Measurements from ENCODE around the gene GNAL.

Gene GNAL

GRCh38 chr18:11688972-11689668 is at the start of gene GNAL (continued):
- TF ChIP-seq ZNF398 (tag by site-specific recombination; IDR thresholded peaks at IDR 0.05): peak; percentile 64
- TF ChIP-seq ZNF157 (tag by site-specific recombination; IDR thresholded peaks at IDR 0.05): no peak
- peak; percentile 77; the same call in 1 of the 2 replicates for TF ChIP-seq ZNF558 (tag by site-specific recombination; IDR thresholded peaks at IDR 0.05)
- peak; percentile 90; the same call in 1 of the 2 replicates for TF ChIP-seq ZSCAN5A (tag by site-specific recombination; IDR thresholded peaks at IDR 0.05)
- no peak for TF ChIP-seq SCRT2 (tag by site-specific recombination; IDR thresholded peaks at IDR 0.05)
- no peak for TF ChIP-seq ZNF280C (tag by site-specific recombination; IDR thresholded peaks at IDR 0.05)
- TF ChIP-seq ZNF670 (tag by site-specific recombination; IDR thresholded peaks at IDR 0.05; ENCODE audit: low read depth): no peak
- peak; percentile 48; the same call in 1 of the 2 replicates for TF ChIP-seq ZNF449 (tag by site-specific recombination; IDR thresholded peaks at IDR 0.05)
- peak; percentile 97 for TF ChIP-seq ZNF391 (tag by site-specific recombination; IDR thresholded peaks at IDR 0.05; ENCODE audit: borderline replicate concordance, low read depth)
- TF ChIP-seq ZNF660 (tag by site-specific recombination; IDR thresholded peaks at IDR 0.05): peak; percentile 98
- TF ChIP-seq ZNF629 (tag by site-specific recombination; IDR thresholded peaks at IDR 0.05): peak; percentile 76
- 0 out of 2 replicates have a peak, but pooled peaks have one; percentile 11 for TF ChIP-seq ZNF146 (tag by site-specific recombination; IDR thresholded peaks at IDR 0.05)
- TF ChIP-seq ZNF248 (tag by site-specific recombination; IDR thresholded peaks at IDR 0.05): no peak
- TF ChIP-seq ZNF184 (tag by site-specific recombination; IDR thresholded peaks at IDR 0.05): peak; percentile 84; the same call in 1 of the 2 replicates
- TF ChIP-seq ZNF155 (tag by site-specific recombination; IDR thresholded peaks at IDR 0.05): no peak
- no peak for TF ChIP-seq ZNF221 (tag by site-specific recombination; IDR thresholded peaks at IDR 0.05; ENCODE audit: borderline replicate concordance)
- TF ChIP-seq PRDM10 (tag by site-specific recombination; IDR thresholded peaks at IDR 0.05): peak; percentile 73
- peak; percentile 73; the same call in 1 of the 2 replicates for TF ChIP-seq ZNF843 (tag by site-specific recombination; IDR thresholded peaks at IDR 0.05)
- TF ChIP-seq ZNF280D (tag by site-specific recombination; IDR thresholded peaks at IDR 0.05): peak; percentile 83; the same call in 1 of the 2 replicates
- TF ChIP-seq ZNF24 (tag by site-specific recombination; IDR thresholded peaks at IDR 0.05): peak; percentile 75

Measured in HEK293 (cell line).